GM12801 (cell line): ENCODE data around the gene RNF223.

Experiments
- TF ChIP-seq, protein P1 (sequence below): IDR thresholded peaks from one replicate; pipeline ENCODE4 v1.5.1; 2011; ENCODE audit warnings: control low read depth; ENCODE audit not compliant: insufficient read length; ENCODE audit errors: extremely low read depth

The RNF223 gene

DNA sequence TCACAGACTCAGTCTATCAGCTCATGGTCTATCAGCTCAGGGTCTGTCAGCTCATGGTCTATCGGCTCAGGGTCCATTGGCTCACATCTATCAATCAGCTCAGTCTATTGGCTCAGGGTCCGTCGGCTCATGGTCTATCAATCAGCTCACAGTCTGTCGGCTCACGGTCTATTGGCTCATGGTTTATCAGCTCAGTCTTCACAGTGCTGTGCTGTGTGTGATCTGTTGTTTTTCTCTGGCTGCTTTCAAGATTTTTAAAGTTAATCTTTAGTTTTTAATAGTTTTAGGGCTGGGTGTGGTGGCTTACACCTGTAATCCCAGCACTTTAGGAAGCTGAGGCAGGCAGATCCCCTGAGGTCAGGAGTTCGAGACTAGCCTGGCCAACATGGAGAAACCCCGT lies 27.4 kb upstream of the RNF223 start:
- TF ChIP-seq, protein P1, sequence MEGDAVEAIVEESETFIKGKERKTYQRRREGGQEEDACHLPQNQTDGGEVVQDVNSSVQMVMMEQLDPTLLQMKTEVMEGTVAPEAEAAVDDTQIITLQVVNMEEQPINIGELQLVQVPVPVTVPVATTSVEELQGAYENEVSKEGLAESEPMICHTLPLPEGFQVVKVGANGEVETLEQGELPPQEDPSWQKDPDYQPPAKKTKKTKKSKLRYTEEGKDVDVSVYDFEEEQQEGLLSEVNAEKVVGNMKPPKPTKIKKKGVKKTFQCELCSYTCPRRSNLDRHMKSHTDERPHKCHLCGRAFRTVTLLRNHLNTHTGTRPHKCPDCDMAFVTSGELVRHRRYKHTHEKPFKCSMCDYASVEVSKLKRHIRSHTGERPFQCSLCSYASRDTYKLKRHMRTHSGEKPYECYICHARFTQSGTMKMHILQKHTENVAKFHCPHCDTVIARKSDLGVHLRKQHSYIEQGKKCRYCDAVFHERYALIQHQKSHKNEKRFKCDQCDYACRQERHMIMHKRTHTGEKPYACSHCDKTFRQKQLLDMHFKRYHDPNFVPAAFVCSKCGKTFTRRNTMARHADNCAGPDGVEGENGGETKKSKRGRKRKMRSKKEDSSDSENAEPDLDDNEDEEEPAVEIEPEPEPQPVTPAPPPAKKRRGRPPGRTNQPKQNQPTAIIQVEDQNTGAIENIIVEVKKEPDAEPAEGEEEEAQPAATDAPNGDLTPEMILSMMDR, result no peak

- TF ChIP-seq, protein P1, result no peak
Measured at GRCh38 chr1:1100296-1100695, 26.2 kb upstream of the RNF223 start.

- TF ChIP-seq, protein P1, result no peak
Measured at GRCh38 chr1:1099506-1100183, 25.5 kb upstream of the RNF223 start.

DNA sequence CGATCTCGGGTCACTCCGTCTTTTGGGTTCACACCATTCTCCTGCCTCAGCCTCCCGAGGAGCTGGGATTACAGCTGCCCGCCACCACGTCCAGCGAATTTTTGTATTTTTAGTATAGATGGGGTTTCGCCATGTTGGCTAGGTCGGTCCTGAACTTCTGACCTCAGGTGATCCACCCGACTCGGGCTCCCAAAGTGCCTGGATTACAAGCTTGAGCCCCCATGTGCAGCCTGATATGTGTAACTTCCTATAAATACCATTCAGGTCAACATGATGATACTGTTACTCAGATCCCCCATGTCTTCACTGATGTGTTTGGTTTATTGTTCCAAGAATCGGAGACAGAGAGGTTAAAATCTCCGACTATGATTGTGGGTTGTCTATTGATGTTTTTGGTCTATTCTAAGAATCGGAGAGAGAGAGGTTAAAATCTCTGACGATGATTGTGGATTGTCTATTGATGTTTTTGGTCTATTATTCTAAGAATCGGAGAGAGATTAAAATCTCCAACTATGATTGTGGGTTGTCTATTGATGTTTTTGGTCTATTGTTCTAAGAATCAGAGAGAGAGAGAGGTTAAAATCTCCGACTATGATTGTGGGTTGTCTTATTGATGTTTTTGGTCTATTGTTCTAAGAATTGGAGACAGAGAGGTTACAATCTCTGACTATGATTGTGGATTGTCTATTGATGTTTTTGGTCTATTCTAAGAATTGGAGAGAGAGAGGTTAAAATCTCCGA lies 24.7 kb upstream of the RNF223 start:
- TF ChIP-seq, protein P1, result no peak

DNA sequence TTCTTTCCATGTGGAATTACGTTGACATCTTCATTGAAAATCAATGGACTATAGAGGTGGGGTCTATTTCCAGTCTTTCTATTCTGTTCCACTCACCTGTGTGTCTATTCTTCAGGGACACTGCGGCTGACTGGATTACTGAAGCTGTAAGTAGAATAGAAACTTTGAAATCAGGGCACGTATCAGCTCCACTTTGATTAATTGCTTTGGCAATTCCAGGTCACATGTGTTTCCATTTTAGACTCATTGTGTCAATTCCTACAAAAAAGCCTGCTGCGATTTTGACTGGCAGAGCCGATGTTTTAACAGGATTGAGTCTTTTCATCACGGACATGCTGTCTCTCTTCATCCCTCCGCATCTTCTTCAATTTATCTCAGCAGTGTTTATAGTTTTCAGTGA lies 20.9 kb upstream of the RNF223 start:
- TF ChIP-seq, protein P1, result no peak

DNA sequence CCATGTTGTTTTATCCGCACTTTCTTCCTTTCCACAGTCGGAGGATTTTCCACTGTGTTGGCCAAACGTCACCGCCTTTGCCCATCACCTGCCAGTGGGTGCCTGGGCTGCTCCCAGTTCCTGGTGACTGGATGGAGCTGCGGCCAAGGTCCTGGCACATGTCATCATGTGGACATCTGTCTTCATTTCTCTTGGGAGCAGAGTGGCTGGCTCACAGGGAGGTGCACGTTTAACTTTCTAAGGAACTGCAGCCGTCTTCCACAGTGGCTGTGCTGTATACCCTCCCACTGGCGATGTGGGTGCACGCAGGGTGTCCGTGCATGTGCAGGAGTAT lies 19.5 kb upstream of the RNF223 start:
- TF ChIP-seq, protein P1, result no peak

- TF ChIP-seq, protein P1, result no peak
Measured at GRCh38 chr1:1092894-1093609, 18.9 kb upstream of the RNF223 start.
